Prostate gland (tissue), 2 donors: ENCODE data around the gene ALK.

Source experiments
- POLR2A ChIP-seq: fragments of 450-650 bp; IDR thresholded peaks from one replicate; pipeline ENCODE4 v1.6.1; 2016; ENCODE audit warnings: antibody characterized with exemption, mild to moderate bottlenecking
- TF ChIP-seq, protein P1 (sequence below), 4 experiments: fragments of 200-600 bp in 2 of 4; fragments of 450-650 bp in 2 of 4; sonication (generic) in 2 of 4; IDR thresholded peaks; 1 replicate in 3 of 4; 2 replicates in 1 of 4; pipeline ENCODE4 v1.5.1; 2016 to 2019; ENCODE audit warnings: antibody characterized with exemption in 4 of 4, mild to moderate bottlenecking in 2 of 4, moderate library complexity in 2 of 4

DNA sequence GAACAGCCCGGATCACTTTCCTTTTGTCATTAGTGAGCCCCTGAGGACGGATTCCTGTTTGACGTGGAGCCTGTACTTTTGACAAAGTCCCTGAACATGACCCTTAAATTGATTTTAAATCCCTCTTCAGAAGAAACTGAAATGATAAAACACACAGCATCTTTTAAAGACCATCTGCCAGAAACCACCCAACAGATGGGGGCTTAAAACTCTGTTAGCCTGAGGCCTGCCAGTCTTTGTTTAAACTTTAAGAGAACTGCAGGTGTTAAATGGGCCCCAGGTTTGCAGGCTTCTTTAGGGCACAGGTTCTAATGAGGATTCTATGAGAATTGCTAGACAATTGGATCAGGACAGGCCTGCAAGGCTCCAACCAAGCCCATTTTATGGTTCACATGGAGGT is 177.9 kb downstream of the ALK start:
- TF ChIP-seq, protein P1, sequence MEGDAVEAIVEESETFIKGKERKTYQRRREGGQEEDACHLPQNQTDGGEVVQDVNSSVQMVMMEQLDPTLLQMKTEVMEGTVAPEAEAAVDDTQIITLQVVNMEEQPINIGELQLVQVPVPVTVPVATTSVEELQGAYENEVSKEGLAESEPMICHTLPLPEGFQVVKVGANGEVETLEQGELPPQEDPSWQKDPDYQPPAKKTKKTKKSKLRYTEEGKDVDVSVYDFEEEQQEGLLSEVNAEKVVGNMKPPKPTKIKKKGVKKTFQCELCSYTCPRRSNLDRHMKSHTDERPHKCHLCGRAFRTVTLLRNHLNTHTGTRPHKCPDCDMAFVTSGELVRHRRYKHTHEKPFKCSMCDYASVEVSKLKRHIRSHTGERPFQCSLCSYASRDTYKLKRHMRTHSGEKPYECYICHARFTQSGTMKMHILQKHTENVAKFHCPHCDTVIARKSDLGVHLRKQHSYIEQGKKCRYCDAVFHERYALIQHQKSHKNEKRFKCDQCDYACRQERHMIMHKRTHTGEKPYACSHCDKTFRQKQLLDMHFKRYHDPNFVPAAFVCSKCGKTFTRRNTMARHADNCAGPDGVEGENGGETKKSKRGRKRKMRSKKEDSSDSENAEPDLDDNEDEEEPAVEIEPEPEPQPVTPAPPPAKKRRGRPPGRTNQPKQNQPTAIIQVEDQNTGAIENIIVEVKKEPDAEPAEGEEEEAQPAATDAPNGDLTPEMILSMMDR (IDR thresholded peaks at IDR 0.05), result no peak
- no peak for TF ChIP-seq POLR2A
